PFSK-1 (cell line): ENCODE results near the gene FOCAD.

Experiments
- FOXP2 ChIP-seq: optimal IDR thresholded peaks from 2 replicates; pipeline ENCODE3; 2011; ENCODE audit warnings: borderline replicate concordance, control low read depth, inconsistent platforms; ENCODE audit not compliant: insufficient read depth; ENCODE audit errors: extremely low read length, extremely low read depth
- POLR2AphosphoS5 ChIP-seq: IDR thresholded peaks from 2 replicates; pipeline ENCODE4 v1.6.1; 2012; ENCODE audit warnings: low read depth, mild to moderate bottlenecking, control low read depth, low read length, moderate library complexity
- REST ChIP-seq, 2 experiments: IDR thresholded peaks; 2 replicates each; pipeline versions ENCODE4 v1.6.1 to v1.8.0; 2011 to 2012; ENCODE audit warnings: low read depth in 2 of 2, low read length in 2 of 2, control low read depth in 1 of 2, inconsistent platforms in 1 of 2, mild to moderate bottlenecking in 1 of 2, moderate library complexity in 1 of 2; ENCODE audit not compliant: insufficient read depth in 1 of 2
- SIN3A ChIP-seq: IDR thresholded peaks from 2 replicates; pipeline ENCODE4 v1.6.1; 2012; ENCODE audit warnings: mild to moderate bottlenecking, low read length, moderate library complexity, borderline replicate concordance; ENCODE audit not compliant: insufficient read depth
- TAF1 ChIP-seq: IDR thresholded peaks from 2 replicates; pipeline ENCODE4 v1.6.1; 2012; ENCODE audit warnings: low read length, control low read depth, borderline replicate concordance; ENCODE audit not compliant: insufficient read depth

Gene FOCAD

GRCh38 chr9:20872340-20872977 is 188.4 kb downstream of the FOCAD start:
- TF ChIP-seq REST (IDR thresholded peaks at IDR 0.05; ENCODE audit: insufficient read depth in 1 of 2, low read depth in 2 of 2, low read length in 2 of 2) (no peak), SIN3A (no peak), FOXP2 (no peak), TAF1 (no peak), POLR2AphosphoS5 (no peak)

GRCh38 chr9:20873240-20873865 is 189.3 kb downstream of the FOCAD start:
- TF ChIP-seq FOXP2 (no peak), POLR2AphosphoS5 (no peak), REST (IDR thresholded peaks at IDR 0.05; ENCODE audit: insufficient read depth in 1 of 2, low read depth in 2 of 2, low read length in 2 of 2) (no peak), TAF1 (no peak), SIN3A (no peak)

GRCh38 chr9:20880271-20880670 is 196.2 kb downstream of the FOCAD start:
- no peak for TF ChIP-seq POLR2AphosphoS5
- TF ChIP-seq FOXP2, result no peak
- no peak for TF ChIP-seq SIN3A
- TF ChIP-seq REST (IDR thresholded peaks at IDR 0.05; ENCODE audit: insufficient read depth in 1 of 2, low read depth in 2 of 2, low read length in 2 of 2), result no peak
- no peak for TF ChIP-seq TAF1

- no peak for TF ChIP-seq REST (IDR thresholded peaks at IDR 0.05; ENCODE audit: insufficient read depth in 1 of 2, low read depth in 2 of 2, low read length in 2 of 2)
- no peak for TF ChIP-seq TAF1
- TF ChIP-seq SIN3A, result no peak
- TF ChIP-seq POLR2AphosphoS5, result no peak
- TF ChIP-seq FOXP2, result no peak
Observed at GRCh38 chr9:20880675-20881074, 196.6 kb downstream of the FOCAD start.
